Measurements from ENCODE around the gene NABP1. TPM values are rescaled to one million over a fixed set of nuclear protein-coding genes. Genes with fewer than 3 reads are reported as not detected.

The NABP1 gene
- total and polyA plus RNA-seq, 2 experiments from 2014 or later = 1.2 to 5.2 TPM

DNA sequence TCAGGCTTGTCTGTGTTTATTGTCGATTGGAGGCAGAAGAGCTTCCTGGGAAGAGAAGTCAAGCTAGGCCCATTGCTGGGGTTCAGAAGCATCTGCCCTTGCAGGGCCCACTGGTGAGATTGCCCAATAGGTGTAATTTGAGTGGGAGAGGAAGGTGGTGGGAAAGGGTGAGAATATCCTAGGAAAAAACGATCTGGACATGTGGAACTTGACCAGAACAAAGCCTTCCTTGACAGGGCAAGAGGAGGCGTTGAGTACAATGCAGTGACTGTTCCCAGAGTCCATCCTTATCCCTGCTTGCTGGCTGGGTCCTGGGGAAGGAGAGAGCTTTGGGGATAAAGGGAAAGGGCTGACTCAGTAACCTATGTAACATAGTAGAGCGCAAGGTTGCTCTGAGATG lies 27.1 kb downstream of the NABP1 start:
- Histone ChIP-seq H3K27ac (no peak overlapping the region), H3K36me3 (no peaks in the 10 kb centered on the region), H3K4me3 (no peak overlapping the region), H3K27me3 (no peaks in the 10 kb centered on the region), H3K4me1 (ENCODE audit: low read depth) (no peaks in the 10 kb centered on the region), H3K9me3 (ENCODE audit: low read depth) (no peaks in the 10 kb centered on the region)
- TF ChIP-seq, protein P1, sequence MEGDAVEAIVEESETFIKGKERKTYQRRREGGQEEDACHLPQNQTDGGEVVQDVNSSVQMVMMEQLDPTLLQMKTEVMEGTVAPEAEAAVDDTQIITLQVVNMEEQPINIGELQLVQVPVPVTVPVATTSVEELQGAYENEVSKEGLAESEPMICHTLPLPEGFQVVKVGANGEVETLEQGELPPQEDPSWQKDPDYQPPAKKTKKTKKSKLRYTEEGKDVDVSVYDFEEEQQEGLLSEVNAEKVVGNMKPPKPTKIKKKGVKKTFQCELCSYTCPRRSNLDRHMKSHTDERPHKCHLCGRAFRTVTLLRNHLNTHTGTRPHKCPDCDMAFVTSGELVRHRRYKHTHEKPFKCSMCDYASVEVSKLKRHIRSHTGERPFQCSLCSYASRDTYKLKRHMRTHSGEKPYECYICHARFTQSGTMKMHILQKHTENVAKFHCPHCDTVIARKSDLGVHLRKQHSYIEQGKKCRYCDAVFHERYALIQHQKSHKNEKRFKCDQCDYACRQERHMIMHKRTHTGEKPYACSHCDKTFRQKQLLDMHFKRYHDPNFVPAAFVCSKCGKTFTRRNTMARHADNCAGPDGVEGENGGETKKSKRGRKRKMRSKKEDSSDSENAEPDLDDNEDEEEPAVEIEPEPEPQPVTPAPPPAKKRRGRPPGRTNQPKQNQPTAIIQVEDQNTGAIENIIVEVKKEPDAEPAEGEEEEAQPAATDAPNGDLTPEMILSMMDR (IDR thresholded peaks at IDR 0.05; ENCODE audit: low read depth, low read length) = no peak
- DNase-seq (ENCODE audit: low read depth in 1 of 2, low spot score in 1 of 2) = no peak

DNA sequence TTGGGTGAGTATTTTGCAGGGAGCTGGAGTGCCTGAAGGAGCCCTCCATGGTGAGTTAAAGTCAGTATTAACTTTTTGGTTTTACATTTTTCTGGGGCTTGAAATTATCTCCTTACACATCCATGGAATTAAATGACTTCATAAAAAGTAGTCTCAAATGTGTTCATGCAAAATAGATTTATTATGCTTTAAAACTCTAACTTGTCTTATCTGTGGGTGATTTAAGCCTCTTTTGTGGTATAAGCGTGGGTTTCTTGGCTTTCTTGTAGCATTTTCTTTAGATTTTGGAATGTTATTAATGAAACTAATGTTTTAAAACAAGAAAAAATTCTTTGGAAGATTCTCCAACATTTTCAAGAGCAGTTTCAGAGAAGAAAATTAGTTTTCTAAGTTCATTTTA lies 27.8 kb downstream of the NABP1 start:
- TF ChIP-seq, protein P1 (IDR thresholded peaks at IDR 0.05; ENCODE audit: low read depth, low read length) = no peak

DNA sequence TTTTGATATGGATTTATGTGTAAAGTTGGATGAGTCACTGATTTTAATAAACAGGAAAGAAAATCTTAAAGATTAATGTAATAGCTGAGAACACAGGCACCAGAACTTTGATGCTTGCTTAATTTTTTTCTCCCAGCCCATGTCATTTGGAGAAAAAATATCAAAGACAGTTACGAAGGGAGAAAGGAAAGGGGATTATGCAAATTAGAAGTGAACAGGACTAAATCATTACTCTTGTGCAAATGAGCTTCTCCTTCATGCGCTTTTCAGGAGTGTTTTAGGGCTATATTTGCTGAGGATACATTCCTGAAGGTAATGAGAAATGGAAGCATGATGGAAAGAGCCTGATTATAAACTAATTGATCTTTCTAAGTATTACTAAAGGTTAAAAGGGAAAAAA lies 28.9 kb downstream of the NABP1 start:
- DNase-seq (ENCODE audit: low read depth in 1 of 2, low spot score in 1 of 2) = no peak
- TF ChIP-seq, protein P1 (IDR thresholded peaks at IDR 0.05; ENCODE audit: low read depth, low read length) = no peak
- H3K36me3 ChIP-seq = no peaks in the 10 kb centered on the region
- no peak overlapping the region for H3K27ac ChIP-seq
- H3K9me3 ChIP-seq (ENCODE audit: low read depth) = no peaks in the 10 kb centered on the region
- no peaks in the 10 kb centered on the region for H3K27me3 ChIP-seq
- H3K4me1 ChIP-seq (ENCODE audit: low read depth) = no peaks in the 10 kb centered on the region
- H3K4me3 ChIP-seq = no peak overlapping the region

More for the DNA sequence above, 27.8 kb downstream of the NABP1 start:
- Histone ChIP-seq H3K4me3 (no peak overlapping the region), H3K27me3 (no peaks in the 10 kb centered on the region), H3K36me3 (no peaks in the 10 kb centered on the region), H3K27ac (no peak overlapping the region), H3K4me1 (ENCODE audit: low read depth) (no peaks in the 10 kb centered on the region), H3K9me3 (ENCODE audit: low read depth) (no peaks in the 10 kb centered on the region)
- DNase-seq (ENCODE audit: low read depth in 1 of 2, low spot score in 1 of 2) = no peak

DNA sequence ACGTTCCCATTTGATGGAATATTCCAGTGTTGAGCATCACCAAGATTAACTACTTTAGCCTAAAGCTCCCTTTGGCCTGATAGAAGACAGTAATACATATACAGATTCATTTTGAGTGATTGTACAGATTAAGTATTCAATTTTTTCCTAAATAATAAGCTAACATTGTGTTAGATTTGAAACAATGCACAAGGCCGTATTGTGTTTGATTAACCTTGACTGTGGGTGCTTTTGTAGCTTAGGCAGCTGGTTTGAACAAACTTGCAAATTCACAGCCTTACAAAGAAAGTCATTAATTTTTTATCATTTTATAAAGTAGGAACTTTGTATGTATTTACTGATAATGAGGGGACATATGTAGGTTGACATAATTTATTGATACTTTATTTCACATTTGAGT lies 29.6 kb downstream of the NABP1 start:
- H3K36me3 ChIP-seq = no peaks in the 10 kb centered on the region
- DNase-seq (ENCODE audit: low read depth in 1 of 2, low spot score in 1 of 2) = no peak
- no peaks in the 10 kb centered on the region for H3K9me3 ChIP-seq (ENCODE audit: low read depth)
- H3K4me3 ChIP-seq = no peak overlapping the region
- no peaks in the 10 kb centered on the region for H3K4me1 ChIP-seq (ENCODE audit: low read depth)
- H3K27me3 ChIP-seq = no peaks in the 10 kb centered on the region
- TF ChIP-seq, protein P1 (IDR thresholded peaks at IDR 0.05; ENCODE audit: low read depth, low read length) = no peak
- no peak overlapping the region for H3K27ac ChIP-seq

DNA sequence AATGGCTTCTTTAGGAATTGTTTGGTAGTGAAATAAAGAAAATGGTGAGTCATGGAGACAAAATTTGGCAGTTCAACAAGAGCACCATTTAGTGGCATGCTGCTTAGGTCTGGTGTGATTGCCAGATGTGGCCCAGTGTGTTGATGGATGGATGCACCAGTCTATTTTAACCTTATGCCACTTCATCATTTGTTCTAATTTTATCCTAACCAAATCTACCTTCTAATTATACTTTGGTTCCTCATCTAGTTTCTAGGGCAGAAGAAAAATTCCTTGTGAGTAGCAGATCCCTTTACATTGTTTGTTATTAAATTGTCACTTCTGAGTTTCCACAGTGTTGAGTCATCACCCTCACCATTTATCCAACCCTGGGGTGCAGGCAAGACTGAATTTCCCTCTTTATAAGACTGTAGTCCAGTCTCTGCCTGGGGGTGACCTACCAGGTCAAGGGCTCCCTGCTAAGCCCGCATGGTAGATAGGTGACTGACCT lies 32.5 kb downstream of the NABP1 start:
- H3K36me3 ChIP-seq = no peaks in the 10 kb centered on the region
- no peaks in the 10 kb centered on the region for H3K4me1 ChIP-seq (ENCODE audit: low read depth)
- no peak overlapping the region for H3K4me3 ChIP-seq
- DNase-seq (ENCODE audit: low read depth in 1 of 2, low spot score in 1 of 2) = peak in 1 of 2 donors; percentile 32
- H3K9me3 ChIP-seq (ENCODE audit: low read depth) = no peaks in the 10 kb centered on the region
- H3K27me3 ChIP-seq = no peaks in the 10 kb centered on the region
- H3K27ac ChIP-seq = no peak overlapping the region
- TF ChIP-seq, protein P1 (IDR thresholded peaks at IDR 0.05; ENCODE audit: low read depth, low read length) = no peak

DNA sequence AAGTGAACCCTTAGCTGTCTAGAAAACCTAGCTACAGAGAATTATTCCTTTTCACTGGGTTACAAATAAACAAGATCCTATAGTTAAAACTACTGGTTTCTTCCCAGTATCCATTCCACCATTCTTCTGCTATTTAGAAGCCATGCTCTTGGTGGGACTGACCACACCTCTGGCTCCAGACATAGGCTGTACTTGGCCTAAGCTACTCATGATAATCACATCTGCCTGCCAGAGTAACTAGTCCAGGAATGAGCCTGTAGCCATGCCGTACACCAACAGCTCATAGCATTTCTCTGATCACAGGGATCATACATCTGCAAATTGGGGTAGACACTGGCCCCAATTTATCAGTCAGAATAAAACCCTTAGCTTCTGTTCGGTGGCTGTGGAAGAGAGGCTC lies 33.7 kb downstream of the NABP1 start:
- Histone ChIP-seq H3K4me3 (no peak overlapping the region), H3K27me3 (no peaks in the 10 kb centered on the region), H3K4me1 (ENCODE audit: low read depth) (no peaks in the 10 kb centered on the region), H3K9me3 (ENCODE audit: low read depth) (no peaks in the 10 kb centered on the region), H3K27ac (no peak overlapping the region), H3K36me3 (no peaks in the 10 kb centered on the region)
- no peak for DNase-seq (ENCODE audit: low read depth in 1 of 2, low spot score in 1 of 2)
- TF ChIP-seq, protein P1 (IDR thresholded peaks at IDR 0.05; ENCODE audit: low read depth, low read length) = no peak

Measured in cardiac muscle cell (in vitro differentiated cells and primary cell).